HG02973 (cell line): ENCODE measurements around the gene ZNF497.
"Not testable (repeated sequence)": the region's sequence is repeated elsewhere in the genome, so short reads cannot be mapped to it uniquely, and the experiment has no call there.

Experiments
- ATAC-seq: cut with Tn5 transposase; IDR thresholded peaks from one replicate; pipeline ENCODE4 v1.9.1; 2021; ENCODE audit warnings: moderate library complexity; ENCODE audit not compliant: unreplicated experiment

ZNF497 gene

DNA sequence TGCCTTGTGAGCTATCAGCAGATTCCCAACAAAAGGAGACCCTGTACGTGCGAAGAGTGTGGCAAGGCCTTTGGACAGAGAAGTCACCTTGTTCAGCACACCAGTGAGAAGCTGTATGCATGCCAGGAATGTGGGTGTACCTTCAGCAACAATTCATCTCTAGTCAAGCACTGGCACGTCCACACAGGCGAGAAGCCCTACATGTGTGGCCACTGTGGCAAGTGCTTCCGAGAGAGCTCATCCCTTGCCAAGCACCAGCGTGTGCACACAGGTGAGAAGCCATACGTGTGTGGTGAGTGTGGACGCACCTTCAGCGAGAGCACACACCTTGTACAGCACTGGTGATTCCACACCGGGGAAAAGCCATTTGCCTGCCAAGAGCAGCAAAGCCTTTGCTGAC is 43.3 kb downstream of the ZNF497 start:
- ATAC-seq, result no peak

- no peak for ATAC-seq
Measured at GRCh38 chr19:58318297-58318696, 44.3 kb downstream of the ZNF497 start.

GRCh38 chr19:58317476-58318072 is 45.0 kb downstream of the ZNF497 start:
- no peak for ATAC-seq

DNA sequence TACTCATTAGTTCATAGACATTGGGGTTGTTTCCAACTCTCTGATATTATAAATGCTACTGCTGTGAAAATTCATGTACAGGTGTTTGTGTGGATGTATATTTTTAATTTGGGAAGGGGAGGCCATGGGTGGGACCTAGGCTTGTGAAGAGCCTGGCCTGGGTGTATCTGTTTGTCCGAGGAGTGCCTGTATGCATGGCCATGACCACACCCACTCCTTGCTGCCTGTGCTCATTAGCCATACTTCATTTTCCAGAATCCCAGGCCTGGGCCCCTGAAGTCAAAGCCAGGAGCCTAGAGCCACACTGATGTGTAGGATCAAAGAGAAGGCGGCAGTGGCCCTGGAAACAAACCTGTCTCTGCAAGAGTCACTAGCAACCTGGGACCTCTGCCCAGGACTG is 47.0 kb downstream of the ZNF497 start:
- no peak for ATAC-seq

DNA sequence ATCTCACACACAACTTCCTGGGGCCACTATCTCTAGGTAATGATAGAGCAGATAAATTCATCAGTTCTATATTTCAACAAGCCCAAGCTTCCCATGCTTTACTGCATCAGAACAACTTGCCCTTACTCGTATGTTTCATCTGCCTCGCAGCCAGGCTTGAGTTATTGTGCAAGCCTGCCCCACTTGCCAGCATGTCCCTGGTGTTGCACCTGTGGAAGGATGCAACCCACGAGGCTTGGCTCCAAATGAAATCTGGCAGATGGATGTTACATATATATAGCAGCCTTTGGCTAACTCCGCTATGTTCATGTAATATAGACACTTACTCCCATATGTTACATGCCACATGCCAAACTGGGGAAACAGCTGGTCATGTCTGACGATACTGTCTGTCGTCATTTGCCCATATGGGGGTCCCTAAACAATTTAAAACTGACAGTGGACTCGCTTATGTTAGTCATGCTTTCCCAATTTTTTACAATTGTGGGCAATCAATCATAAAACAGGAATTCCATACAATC is 51.1 kb downstream of the ZNF497 start:
- ATAC-seq, result no peak

DNA sequence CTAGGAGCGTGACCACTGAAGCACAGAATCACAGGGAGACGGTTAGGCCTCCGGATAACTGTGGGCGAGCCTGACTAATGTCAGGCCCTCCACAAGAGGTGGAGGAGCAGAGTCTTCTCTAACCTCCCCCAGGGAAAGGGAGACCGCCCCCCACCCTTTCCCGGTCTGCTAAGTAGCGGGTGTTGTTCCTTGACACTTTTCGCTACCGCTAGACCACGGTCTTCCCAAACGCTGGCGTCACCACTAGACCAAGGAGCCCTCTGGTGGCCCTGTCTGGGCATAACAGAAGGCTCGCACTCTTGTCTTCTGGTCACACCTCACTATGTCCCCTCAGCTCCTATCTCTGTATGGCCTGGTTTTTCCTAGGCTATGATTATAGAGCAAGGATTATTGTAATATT is 51.9 kb downstream of the ZNF497 start:
- ATAC-seq, result not testable (repeated sequence)

DNA sequence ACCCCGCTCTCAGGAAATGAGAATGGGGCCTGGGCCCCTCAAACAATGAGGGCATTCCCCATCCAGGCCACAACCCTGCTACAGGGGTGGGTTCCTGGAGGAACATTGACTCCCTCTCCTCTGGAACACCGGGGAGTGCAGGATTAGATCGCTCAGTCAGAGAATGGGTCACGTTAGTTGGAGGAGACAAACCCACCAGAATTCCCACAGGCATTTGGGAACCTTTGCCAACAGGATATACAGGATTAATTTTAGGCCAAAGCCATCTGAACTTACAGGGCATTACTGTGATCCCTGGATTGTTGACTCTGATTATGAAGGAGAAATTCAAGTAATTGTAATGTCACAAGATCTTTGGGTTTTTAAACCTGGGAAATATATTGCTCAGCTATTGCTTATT is 54.8 kb downstream of the ZNF497 start:
- no peak for ATAC-seq

DNA sequence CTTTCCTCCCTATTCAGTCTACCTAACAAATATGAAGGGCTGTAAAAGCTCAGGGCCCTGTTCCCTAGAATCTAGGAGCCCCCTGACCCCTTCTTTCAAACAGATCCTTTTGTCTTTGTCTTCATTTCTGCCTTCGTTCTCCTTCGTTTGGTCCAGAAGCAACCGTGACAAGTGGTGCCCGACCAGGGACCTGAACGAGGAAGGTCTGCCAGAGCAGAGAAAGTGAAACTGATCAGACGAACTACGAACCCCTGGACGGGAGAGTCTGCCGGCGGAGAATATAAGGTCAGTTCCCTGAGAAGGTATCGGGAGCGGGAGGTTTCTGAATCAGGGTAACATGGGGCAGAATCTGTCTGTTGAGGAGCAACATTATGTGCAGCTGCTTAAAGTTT is 56.6 kb downstream of the ZNF497 start:
- ATAC-seq, result no peak

- peak; percentile 93 for ATAC-seq
Measured at GRCh38 chr19:58305065-58305931, 57.3 kb downstream of the ZNF497 start, which contains the start of gene ERVK3-1. TSS of gene ERVK3-1 (plus strand) at chr19:58305377. CDS start at chr19:58312169, 6,792 bp downstream.

DNA sequence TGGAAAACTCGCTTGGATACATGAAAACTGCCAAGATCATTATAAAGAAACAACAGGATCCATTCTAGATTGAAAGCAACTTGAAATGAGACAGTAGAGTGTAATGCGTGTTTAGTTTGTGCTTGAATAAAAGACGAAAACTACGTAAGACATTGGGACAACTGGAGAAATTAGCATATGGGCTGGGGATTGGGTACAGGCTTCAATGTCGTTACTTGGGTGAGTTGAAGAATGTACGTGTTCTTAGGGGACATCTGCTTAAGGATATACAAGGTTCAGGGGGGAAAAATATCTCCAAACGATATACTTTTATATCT is 57.8 kb downstream of the ZNF497 start:
- ATAC-seq, result peak; percentile 9
